ENCODE data around the gene IQCH.
A peak's percentile ranks its signal among the peaks of the same experiment; 100 is the strongest.

Gene IQCH

DNA sequence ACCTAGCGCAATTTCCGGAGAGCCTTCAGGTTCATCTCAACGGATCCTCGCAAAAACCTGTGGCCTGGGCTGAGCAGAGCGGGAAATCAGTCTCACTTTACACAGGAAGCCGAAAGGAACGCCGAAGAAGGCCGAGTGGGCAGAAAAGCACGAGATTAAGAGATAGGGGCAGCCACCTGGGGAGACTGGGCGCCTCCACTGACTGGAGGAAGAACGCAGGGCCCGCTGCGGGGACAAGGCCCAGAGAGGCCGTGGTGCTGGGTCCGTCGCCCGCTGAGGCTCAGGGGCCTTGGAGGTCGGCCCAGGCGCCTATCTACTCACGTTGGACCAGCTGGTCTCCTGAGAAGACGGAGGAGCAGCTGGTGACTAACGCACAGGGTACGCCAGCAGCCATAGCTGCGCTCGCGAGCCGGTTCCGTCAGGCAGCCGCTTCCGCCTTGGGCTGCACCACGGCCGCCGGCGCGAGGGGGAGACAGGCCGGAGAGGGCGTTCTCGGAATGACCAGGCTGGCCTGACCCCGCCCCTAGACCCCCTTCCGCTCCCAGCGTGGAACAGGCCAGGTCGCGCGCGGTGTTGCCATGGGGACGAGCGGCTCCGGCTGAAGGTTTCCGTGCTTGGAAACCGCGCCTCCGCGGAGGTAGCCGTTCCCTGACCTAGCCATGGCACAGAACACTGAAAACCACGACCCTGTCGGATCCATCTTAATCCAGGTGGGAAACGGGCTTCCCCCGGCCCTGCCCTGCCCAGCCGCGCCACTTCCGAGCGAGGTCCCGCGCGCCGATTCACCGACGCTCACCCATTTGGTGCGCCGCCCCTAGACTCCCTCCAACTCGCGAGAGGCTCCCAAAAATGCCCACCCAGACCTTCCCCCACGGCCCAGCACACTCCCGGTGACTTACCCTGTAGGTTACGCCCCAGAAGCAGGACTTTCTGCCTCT is at the start of gene IQCH, which contains the start of gene AAGAB:
IQCH (plus strand) TSS at position 549 of the 938 bp plus-strand sequence; CDS start at position 660, 111 bp downstream.
AAGAB (minus strand) TSS at position 424 of the 938 bp plus-strand sequence; CDS start at position 394, 30 bp downstream.
- peak; percentile 98 for DNase-seq

DNA sequence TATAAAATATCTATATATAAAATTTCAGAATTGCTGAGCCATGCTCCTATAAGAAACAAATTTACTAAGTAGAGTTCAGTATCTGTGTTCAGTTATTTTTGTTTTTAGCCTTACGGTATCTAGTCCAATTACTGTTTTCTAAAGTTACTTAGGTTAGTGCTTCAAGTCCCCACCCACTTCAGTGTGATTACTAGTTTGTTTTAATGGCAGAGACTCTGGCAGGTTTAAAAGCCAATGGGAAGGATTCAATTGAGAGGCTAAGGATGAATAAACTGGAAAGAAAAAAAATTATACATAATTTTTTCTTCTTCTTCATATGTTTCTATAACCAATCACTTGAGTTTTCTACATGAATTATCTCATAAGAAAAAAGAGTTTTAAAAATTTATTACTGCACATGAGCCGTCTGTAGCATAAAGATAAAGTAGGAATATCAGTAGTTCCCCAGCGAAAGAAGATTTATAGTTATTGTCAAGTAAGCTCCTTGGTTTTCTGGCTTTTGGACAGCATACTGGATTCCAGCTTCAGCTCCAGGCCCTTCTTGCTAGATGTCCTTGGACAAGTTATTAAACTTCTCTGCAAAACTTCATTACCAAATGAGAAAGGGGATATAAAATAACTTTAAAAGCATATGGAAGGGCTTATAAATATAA is 46.9 kb upstream of the IQCH start:
- DNase-seq: no peak

DNA sequence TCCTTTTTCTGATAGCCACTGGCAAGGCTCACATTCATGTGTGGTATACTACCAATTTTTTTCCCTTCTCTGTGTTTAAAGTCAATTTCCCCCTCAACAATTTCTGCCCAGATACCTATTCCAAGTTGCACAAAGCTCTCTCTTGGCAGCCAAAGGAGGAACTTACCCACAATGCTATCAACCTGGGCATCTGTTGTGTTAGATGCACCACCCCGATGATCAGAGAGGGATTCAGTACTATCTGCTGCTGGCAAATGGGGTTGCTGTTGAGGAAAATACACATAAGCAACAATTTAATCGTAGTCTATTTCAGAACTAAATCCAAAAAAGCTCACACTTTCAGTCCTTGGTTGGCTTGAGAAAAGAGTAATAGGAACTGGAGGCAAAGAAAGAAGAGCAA is 46.2 kb upstream of the IQCH start:
- DNase-seq: no peak

DNA sequence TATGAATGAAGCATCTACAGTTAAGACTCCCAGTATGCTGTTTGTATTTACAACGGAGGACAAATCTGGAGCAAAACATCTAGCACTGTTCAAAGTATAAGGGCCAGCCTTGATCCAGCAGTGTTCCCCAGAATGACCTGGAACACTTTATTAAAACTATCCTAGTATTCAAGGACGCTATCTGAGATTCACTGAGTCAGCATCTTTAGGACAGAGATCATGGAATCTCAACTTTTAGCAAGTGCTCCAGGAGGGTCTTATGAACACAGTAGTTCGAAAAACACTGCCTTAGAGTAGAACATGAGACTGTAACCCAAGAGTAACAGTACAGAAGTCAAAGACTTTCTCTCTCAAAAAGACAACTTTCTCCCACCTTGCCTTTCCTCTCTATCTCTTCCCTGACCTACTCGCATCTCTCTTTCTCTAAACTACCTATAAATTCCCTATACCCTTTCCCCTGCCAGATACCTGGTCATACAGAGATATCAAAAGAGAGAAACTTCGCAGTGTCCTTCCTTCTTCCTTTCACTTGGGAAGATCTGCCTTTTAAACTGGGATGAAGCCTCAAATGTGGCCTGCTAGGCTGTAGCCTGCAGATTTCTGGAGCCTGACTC is 43.9 kb upstream of the IQCH start:
- no peak for DNase-seq

DNA sequence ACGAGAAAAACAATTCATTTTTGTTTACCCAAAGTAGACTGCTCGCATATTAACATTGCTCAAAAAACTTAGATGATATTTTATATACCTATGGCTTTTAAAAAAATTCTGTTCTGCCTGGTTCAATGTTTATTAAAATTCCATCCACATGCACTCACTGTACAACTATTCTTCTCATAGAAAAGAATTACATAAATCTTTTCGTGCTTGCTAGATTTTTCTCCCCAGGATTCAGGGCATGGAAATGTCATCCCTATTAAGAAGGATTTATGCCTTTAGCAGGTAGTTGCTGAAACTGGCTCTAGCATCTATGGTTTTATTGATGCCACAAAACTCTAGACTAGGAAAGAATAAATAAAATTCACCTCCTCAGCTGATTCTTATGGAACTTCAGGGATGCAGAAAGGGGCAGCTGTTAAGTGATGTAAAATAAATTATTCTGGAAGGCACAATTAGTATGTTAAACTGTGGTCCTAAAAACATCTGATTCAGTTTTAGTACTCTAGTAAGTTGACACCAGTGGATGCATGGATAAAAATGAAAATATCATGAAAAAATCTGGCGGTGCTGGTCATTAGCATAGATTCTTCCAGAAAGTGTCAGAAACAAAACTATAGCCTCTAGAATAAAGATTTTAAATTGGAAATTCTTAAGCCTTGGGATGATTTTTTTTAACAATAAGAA is 41.8 kb upstream of the IQCH start:
- DNase-seq: no peak

DNA sequence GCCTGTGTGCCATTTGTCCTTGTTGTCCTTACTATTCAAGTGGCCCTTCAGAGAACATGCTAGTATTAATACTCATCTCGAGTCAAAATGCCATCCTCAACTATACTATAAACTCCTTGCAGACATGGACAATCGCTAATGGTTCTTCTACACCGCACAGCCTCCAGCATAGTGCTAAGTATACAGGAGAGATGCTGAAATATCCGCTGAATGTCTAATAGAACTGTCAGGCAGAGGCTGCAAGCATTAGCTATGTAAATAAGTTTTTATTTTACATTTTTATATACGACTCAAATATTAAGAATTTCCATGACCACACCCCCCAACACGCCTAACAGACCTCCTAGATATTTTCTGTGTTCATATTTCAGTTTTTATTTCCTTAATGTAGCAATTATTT is 39.5 kb upstream of the IQCH start:
- DNase-seq: no peak

DNA sequence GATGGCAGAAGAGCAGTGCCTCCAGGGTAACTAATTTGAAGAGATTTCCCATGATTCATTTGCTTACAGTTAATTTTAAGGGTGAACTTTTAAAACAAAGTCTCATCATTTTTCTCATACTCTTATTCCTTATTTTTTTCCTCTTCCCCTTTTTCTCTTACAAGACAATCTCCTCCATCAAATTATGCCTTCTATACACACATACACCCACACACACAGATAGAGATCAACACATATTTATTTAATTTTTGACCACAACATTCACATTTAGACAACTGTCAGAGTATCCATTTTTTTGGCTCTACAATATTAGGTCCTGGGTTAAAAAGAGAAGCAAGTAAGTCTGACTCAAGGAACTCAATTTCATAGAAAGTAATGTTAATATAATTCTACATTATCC is 37.7 kb upstream of the IQCH start:
- no peak for DNase-seq

DNA sequence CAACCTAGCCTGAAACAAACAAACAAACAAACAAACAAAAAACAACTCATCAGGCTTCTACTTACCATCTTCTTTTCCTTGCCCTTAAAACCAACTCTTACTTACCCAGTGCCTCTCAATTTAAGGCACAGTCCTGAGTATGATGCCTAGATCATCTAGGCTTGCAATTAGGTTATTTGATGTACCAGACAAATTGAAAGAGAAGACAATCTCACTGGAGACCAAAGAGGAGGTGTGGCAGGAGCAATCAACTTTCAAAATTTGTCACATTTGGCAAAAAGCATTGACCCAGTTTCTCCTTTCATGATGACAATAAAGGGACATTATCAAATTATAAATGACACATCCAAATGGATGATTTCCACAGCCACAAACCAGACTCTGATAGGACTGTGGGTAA is 36.2 kb upstream of the IQCH start:
- DNase-seq: no peak

DNA sequence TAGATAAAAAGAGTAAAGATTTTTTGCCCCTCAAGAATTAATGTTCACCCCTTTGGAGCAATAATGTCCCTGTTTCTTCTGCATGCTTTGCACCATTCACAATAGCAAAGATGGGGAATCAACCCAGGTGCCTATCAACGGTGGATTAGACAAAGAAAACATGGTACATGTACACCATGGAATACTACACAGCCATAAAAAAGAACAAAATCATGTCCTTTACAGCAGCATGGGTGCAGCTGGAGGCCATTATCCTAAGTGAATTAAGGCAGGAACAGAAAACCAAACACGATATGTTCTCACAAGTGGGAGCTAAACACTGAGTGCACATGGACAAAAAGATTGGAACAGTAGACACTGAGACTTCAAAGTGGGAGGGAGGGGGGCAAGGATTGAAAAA is 35.3 kb upstream of the IQCH start:
- DNase-seq: no peak

DNA sequence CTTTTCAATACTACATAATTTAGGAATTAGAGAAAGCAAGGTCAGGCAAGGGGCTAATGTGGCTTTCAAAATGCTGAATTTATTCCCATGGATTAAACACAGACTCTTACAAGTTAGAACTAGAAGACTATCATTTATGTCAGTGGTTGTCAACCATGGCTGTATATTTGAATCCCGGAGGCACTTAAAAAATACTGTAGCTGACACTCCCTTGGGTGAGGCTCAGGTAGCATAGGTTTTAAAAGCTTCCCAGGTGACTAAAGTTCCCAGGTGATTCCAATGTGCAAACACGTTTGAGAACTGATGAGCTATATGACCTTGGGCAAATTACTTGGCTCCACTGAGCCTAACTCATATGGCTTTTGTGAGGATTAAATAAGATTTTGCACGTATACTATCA is 29.7 kb upstream of the IQCH start:
- no peak for DNase-seq

DNA sequence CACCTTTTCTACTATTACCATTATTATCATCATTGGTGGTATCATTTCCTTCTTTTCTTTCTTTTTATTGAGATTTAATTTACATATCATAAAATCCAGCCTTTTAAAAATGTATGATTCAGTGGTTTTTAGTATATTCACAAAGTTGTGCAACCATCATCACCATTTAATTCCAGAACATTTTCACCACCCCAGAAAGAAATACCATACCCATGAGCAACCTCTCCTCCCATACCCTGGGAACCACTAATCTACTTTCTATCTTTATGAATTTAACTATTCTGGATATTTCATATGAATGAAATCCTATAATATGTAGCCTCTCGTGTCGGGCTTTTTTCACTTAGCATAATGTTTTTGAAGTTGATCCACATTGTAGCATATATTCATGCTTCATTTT is 29.2 kb upstream of the IQCH start:
- no peak for DNase-seq

DNA sequence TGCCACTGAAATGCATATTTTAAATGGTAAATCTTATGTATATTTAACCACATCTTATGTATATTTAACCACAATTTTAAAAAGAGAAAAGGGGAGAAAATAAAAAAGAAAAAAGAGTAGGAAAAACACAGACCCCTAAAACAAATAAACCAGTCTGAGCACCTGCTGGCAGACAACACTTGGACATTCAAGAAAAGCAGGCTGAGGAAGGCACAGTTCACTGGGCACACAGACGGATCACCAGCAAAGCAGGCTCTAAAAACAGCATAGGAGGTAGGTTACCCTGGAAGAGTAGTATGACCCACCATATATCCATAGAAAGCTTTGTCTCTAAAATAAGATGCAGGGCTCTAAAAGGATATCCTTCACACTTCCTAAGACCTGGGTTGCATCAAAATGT is 27.2 kb upstream of the IQCH start:
- no peak for DNase-seq

DNA sequence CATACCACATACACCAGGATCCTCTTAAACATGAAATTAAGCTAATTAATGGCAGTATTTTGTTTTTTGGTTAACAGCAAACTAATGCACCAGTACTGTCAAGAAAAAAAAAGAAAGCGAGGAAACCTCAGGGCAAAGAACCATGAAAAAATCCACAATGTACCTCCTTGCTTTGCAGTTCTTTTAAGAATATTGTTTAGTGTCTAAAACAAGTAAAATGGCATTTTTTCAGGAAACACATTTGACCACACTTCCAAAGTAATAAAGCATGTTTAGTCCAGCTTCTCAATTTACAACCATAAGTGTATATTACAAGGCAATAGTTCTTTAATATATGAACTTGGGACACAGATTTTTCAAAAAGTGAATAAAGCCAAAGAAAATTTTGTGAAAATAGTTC is 26.7 kb upstream of the IQCH start:
- no peak for DNase-seq

DNA sequence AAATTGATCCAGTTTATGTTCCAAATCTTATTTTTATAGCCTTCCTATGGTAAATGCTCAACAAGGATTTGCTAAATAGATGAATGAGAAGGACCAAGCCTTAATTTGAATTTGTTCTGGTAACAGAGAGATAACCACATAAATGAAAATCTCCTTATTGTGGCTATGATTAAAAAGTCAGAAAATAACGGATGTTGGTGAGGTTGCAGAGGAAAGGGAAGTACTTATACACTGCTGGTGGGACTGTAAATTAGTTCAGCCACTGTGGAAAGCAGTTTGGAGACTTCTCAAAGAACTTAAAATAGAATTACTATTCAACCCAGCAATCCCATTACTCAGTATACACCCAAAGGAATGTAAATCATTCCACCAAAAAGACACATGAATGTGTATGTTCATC is 26.3 kb upstream of the IQCH start:
- peak; percentile 11 for DNase-seq

DNA sequence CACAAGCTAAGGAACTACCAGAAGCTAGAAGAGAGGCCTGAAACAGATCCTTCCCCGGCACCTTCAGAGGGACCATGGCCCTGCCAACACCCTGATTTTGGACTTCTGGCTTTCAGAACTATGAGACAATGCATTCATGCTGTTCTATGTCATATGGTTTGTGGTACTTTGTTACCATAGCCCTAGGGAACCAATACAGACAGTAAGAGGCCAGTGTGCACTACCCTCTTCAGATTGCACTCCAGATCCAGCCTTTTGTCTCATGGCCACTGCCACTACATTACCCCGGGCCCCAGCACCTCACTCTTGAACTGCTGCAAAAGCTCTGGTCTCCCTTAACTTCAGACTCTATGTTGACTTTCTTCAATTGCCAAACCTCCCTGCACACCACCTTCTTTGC is 24.1 kb upstream of the IQCH start:
- DNase-seq: no peak

DNA sequence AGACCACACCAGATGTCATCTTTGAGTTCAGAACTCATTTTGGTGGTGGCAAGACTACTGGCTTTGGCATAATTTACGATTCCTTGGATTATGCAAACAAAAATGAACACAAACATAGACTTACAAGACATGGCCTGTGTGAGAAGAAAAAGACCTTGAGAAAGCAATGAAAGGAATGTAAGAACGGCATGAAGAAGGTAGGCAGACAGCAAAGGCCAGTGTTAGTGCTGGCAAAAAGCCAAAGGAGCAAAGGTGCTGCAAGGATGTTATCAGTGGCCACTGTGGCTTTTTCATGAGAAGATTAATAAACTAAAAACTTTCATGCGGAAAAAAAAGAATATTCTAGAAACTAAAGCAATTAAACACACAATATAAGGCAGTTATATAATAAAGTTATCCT is 22.0 kb upstream of the IQCH start:
- DNase-seq: no peak

DNA sequence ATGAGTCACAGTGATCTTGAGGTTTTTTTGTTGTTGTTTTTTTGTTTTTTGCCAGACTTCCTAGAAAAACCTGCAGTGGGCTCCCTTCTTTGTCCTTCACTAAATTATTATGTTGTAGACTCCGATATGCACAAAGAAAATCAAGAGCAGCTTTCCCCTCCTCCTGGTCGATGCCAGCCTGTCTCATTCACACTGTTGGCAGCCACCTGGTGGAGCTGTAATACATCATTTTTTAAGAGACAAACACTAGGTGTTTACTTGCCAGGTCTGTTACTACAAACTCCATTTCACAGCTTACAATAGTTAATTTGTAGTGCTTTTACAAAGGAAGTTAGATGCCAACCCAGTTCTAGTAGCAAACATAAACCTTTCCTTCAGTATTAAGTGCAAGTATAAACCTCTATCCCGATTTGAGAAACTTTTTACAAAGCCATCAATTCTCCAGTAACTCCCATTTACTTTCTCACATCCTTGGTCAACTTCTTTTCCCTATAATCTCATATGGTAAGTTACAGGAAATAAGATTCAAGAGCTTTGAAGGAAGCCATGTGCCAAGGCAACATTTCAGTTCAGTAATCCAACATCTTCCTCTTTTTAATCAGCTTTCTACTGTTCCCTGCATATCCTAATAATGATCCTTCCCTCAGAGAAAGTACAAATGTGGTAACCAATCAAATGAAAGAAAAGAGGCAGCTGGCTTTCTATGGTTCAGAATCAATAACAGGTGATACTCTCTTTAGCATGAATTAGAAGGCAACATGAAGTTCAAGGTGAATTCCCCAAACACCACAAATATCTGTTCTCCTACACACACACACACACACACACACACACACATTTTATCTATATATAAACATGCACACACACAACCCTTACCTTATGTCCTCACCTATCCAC is 14.1 kb upstream of the IQCH start:
- DNase-seq: peak; percentile 53

DNA sequence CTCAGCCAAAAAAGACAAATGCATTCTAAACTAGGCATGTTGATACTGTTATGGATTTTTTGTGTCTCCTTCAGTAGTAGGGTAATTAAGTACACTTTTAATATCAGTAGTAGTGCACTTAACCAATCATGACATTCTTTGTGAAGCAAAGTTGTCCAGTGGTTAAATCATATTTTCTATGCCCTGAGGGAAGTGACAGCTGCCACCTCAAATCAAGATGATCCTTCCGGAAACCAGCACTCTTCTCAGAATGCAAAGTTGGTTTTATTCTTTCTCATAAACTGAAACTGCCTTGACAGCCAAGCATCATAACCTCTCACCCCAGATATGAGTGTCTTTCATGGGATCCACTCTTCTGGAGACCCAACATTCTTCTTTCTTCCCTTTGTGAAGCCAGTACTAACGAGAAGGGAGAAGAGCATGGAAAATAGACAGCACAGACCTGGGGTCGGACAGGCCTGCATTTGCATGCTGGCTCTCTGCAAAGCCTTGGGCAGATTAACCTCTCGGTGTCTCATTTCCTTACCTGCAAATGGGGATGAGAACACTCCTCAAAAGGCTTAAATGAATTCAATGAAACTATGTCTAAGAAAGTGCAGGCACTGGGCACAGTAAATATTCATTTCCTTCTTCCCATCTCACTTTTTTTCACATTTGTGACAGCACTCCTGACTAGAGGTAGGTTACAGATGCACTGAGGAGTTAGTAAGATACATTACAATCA is 13.3 kb upstream of the IQCH start:
- peak; percentile 26 for DNase-seq

DNA sequence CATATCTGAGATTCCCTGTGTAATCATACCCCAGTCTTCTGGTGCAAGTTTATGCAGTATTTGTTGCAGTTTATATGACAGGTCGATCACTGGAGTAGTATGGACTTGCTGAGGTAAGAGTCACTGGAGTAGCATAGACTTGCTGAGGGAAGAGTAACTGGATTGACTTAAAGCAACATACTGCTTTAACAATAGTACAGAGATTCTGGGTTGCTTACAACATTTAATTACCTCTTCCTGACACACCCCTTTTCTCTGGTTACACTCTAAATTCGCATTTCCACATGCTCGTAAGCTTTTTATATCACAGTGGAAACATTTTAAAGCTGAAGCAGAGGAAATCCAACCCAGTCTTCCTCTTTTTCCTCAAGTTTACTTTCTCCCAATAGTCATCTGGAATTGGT is 11.9 kb upstream of the IQCH start:
- DNase-seq: no peak

DNA sequence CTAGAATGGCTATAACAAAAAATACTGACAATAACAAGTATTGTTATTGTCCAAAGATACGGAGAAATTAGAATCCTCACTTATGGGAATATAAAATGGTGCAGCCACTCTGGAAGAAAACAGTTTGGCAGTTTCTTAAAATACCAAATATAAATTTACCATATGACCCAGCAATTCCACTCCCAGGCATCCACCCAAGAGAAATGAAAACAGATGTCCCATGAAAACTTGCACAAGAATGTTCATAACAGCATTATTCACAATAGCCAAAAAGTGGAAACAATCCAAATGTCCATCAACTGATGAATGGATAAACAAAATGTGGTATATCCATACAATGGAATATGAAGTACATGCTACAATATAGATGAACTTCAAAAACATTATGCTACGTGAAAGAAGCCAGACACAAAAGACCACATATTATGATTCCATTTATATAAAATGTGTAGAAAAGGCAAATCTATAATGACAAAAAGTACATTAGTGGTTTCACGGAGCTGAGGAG is 9.6 kb upstream of the IQCH start:
- DNase-seq: no peak

DNA sequence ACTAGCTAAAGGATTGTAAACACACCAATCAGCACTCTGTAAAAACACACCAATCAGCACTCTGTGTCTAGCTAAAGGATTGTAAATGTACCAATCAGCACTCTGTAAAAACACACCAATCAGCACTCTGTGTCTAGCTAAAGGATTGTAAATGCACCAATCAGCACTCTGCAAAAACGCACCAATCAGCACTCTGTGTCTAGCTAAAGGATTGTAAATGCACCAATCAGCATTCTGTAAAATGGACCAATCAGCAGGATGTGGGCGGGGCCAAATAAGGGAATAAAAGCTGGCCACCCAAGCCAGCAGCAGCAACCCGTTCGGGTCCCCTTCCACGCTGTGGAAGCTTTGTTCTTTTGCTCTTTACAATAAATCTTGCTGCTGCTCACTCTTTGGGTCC is 8.0 kb upstream of the IQCH start:
- peak; percentile 16 for DNase-seq
